Astrocyte of the hippocampus (primary cell): ENCODE results near the gene SLC9A1.
A peak's percentile ranks its signal among the peaks of the same experiment; 100 is the strongest.

Experiments used
- DNase-seq: peaks from one replicate; pipeline ENCODE4 v3.0.0; 2011; ENCODE audit warnings: low read depth, low spot score

SLC9A1 gene

DNA sequence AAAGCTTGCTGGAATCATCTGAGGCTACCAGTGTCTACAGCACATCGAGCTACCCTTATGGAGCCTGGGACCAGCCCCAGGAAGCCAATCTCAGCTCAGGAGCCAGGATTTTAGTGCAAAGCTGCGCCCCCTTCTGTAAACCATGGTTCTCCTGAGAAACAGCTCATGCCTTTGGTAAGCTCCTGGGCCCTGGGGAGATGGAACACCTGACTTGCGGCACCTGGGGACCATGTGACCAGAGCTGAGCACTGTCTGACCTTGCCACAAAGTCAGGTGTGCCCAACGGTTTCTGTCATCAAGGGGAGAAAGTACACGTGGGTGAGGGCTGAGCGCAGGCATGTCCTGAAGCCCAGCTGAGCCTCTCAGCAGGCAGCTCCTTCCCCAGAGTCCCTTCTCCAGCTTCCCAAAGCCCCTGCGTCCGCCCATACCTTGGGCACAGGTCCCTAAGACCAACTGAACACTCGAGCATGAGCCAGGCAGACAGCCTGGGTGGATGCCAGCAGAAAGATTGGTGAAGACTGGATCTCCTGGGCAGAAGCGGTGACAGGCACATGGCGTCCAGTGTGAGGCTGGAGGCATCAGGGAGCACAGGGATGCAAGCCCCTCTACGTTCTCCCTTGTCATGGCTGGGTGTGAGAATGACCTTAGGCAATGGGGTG is 84.4 kb downstream of the SLC9A1 start:
- DNase-seq, result no peak

DNA sequence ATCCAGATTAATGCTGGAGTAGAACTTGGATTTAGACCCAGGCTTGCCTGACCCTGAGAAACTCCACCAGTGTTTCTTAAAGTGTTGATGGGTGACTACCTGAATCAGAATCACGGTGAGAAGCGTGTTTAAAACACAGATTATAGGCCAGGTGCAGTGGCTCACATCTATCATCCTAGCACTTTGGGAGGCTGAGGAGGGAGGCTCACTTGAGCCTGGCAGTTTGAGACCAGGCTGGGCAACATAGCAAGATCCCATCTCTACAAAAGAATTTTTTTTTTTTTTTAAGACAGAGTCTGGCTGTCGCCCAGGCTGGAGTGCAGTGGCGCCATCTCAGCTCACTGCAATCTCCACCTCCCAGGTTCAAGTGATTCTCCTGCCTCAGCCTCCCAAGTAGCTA is 86.0 kb downstream of the SLC9A1 start:
- no peak for DNase-seq

DNA sequence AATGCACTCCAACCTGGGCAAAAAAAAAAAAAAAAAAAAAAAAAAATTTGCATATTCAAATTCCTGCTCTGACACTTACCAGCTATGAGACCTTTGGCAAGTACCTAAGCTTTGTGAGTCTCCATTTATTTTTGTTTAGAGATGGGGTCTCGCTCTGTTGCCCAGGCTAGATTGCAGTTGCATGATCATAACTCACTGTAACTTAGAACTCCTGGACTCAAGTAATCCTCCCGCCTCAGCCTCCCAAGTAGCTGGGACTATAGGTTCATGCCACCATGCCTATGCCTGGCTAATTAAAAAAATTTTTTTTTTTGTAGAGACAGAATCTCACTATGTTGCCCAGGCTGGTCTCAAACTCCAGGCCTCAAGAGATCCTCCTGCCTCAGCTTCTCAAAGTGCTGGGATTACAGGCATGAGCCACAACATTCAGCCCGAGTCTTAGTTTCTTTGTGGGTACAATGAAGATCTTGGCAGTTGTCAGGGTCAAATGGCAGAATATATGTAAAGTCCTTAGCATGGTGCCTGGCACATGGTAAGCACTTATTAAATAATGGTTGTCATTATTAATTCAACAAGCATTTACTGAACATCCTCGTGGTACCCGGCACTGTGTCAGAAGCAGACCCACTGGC is 88.8 kb downstream of the SLC9A1 start:
- no peak for DNase-seq

DNA sequence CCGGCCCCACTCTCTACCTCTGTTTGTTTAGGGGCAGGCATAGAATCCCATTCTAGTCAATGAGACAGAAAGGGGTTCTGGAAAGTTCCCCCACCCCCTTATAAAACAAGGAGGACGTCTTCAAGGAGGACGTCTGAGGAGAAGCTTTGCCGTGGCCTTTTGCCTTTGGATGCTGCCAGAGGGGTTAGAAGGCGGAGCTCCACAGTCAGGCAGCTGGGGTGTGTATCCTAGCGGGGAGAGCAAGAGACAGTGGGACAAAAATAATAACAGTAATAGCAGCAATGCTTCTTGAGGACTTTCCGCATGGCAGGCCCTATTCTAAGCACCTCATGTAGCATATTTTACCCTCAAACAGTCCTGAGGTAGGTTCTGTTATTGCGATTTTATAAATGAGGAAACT is 94.0 kb downstream of the SLC9A1 start:
- no peak for DNase-seq

DNA sequence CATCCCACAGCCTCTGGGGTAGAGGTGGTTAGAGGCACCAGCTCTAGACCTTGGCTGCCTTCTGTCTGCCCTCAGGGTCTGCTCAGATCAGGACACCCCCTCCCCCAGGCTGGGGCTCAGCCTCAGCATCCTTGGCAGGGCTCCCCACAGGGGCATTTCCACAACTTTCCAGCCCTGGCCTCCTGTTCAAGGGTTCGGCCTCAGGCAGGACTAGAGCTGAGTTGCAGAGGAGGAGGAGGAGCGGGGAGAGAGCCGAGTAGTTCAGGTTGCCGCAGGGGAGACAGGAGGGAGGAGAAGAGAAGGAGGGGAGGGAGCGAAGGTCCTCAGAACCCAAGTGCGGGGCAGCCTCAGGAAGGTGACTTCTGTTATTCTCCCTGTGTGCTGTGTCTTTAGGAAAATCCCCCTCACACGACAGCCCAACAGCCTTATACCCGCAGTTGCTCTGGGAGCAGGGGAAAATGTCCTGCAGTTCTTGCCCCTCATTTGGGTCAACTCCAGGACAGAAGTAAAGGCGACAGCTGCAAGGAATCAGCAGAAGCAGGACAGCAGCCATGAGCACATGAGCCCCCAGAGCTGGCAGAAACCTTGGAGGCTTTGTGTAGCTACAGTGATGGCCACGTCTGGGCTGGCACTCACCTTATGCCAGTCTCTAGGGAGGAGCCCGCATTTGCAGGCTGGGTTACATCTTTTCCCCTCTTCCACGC is 95.8 kb downstream of the SLC9A1 start:
- no peak for DNase-seq

DNA sequence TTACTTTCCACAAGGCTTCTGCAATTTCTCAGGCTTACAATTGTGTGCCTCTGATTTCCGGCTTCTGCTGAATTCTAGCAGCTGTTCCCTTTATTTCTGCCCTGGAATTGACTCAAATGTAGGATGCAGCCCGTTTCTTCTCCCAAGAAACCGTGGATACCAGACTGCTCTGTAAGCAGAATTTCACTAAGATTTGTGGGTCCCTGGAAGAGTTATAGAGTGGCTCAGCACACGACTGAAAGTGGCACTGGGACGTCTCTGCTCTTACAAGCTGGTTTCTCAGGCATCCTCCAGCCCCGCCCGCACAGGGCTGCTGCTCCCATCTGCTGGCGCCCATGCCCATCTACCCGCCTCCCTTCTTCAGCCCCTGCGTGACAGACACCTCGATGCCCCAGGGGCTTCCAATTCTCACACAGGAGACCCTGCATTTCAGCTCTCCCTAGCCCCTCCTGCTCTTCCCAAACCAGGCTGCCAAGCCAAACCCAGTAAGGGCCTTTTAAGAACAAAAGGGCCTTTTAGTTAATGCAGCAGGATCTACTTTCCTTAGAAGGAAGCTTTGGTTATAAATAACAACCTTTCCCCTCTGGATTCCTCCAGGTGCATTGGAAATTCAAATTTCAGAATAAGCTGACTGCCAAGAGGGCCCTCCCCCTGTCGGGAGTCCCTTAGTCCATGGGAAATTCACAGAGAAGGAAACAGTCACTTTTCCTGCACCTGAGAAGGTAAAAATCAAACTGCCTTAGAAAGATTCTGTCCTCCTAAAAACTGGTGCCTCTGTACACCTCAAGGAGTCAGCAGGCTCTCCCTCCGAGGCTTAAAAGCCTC is 96.9 kb downstream of the SLC9A1 start:
- peak; percentile 25 for DNase-seq

DNA sequence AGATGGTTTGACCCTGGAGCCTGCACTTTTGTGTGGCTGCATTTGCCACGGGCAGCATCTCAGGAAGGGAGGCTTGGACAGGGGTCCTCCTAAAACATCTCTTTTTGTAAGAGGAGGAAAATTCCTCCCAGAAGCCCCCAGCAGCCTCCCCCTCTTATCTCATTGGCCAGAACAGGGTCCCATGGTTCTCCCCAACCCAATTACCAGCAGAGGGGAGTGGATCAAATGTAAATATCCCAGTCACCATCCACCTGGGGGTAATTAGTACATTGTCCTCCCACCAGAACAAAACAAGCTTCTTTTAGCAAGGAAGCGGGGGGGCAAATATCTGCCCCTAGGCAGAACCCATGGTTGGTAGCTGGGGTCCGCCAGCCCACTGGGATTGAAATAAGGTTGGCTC is 97.5 kb downstream of the SLC9A1 start:
- no peak for DNase-seq

DNA sequence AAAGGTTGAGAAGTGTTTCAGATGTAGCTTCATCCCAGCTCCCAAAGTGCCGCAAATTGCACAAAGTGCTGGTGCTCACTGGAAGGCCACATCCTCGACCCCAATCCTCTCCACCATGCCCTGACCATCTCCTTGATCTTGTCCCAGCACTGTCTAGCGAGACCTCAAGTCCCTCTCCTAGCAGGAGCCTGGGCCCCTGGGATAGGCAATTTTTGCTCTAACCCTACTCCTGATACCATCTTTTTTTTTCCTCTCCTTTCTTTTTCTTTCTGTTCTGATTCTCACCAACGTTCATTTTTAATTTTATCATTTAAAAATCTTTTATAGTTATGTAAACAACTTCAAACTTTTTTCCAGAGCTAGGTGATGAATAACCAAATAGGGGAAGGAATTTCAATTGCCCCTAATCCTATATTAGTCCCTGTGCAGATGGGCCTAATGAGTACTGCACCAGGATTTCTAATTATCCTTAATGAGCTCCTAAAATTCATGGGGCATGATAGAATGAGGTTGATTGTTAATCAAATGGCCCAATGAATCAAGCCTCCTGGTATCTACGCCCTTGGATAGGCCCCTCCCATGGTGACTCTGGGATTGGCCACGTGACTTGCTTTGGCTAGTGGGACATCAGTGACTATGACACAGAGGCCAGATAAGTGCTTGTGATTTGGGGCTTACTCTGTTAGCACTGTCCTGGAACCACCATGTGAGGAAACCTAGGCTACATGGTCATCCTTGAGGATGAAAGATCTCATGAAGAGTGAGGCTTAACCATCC is 100.8 kb downstream of the SLC9A1 start:
- no peak for DNase-seq

DNA sequence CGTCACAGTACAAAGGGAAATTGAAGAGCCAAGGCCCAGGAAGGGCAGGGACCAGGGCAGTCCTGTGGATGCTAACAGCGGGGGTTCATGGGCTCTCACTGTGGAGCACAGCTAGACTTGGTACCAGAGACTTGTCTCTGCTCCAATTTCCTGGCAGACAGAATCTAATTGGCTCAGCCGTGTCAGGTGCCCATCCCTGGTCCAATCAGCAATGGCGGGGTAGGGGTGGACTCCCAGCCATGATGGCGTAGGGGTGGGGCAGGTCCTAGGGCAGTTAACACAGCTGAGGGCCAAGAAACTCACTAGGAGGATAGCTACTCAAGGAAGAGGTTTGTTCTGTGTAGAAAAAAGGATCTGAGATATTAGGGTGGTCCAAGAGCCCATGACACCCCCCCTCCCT is 102.4 kb downstream of the SLC9A1 start:
- no peak for DNase-seq

DNA sequence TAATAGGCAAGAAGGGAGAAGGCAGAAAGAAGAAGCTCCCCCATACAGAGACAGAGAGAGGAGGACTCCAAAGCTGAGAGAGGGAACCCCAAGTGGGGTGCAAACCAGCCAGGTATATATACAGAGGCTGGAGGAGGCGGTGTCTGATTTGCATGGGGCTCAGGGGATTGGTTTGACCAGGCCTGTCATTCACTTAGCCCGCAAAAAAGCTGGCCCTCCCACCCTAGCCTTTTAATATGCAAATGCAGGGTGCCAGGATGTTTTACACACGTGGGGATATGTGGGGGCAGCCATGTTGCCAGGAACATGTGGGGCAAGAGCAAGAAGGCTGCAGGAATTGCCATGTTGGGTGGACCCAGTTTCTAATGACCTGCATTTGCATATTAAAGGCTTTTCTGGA is 105.3 kb downstream of the SLC9A1 start:
- no peak for DNase-seq

DNA sequence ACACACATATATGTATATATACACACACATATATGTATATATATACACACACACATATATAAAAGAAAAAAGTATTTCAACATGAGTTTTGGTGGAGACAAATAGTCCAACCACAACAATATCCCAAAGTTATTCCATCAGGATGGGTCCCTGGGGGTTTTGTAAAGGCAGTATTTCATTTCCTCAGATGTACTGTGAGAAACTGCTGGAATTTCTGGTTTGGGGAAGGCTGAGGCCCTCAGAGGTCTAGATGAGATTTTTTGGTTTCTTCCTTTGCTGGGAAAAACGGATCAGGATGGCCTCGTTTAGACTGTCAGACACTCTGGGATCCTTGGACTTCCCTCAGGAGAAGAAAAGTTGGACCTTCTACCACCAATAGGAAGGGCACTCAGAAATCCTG is 105.8 kb downstream of the SLC9A1 start:
- DNase-seq, result no peak
